Tibial nerve (tissue), 4 donors: ENCODE results near the gene DDX39B.

Experiments used
- CTCF ChIP-seq, 5 experiments: fragments of 200-600 bp in 3 of 5; fragments of 450-650 bp in 2 of 5; sonication (generic) in 3 of 5; IDR thresholded peaks; one replicate each; pipeline ENCODE4 v1.5.1; 2016 to 2019; ENCODE audit warnings: antibody characterized with exemption in 5 of 5, mild to moderate bottlenecking in 3 of 5, moderate library complexity in 2 of 5
- EP300 ChIP-seq, 2 donors: sonication (generic); formaldehyde crosslinking; IDR thresholded peaks; one replicate each; pipeline ENCODE4 v1.6.1; 2017; ENCODE audit warnings: antibody characterized with exemption in 2 of 2, mild to moderate bottlenecking in 1 of 2
- POLR2A ChIP-seq, 2 donors: fragments of 450-650 bp; IDR thresholded peaks; one replicate each; pipeline ENCODE4 v1.6.1; 2017; ENCODE audit warnings: antibody characterized with exemption in 2 of 2, mild to moderate bottlenecking in 2 of 2, moderate library complexity in 2 of 2

GRCh38 chr6:31541059-31541657 lies 645 bp downstream of the DDX39B start:
- TF ChIP-seq CTCF (IDR thresholded peaks at IDR 0.05) (no peak), EP300 (IDR thresholded peaks at IDR 0.05) (no peak), POLR2A (IDR thresholded peaks at IDR 0.05) (no peak)
